Measurements from ENCODE around the gene FBXL2. TPM values are rescaled to one million over a fixed set of nuclear protein-coding genes. Genes with fewer than 3 reads are reported as not detected.
"Not testable (repeated sequence)": the region's sequence is repeated elsewhere in the genome, so short reads cannot be mapped to it uniquely, and the experiment has no call there.

FBXL2 gene
- total RNA-seq, 1 donor from 2014 or later, result 21.6 TPM

DNA sequence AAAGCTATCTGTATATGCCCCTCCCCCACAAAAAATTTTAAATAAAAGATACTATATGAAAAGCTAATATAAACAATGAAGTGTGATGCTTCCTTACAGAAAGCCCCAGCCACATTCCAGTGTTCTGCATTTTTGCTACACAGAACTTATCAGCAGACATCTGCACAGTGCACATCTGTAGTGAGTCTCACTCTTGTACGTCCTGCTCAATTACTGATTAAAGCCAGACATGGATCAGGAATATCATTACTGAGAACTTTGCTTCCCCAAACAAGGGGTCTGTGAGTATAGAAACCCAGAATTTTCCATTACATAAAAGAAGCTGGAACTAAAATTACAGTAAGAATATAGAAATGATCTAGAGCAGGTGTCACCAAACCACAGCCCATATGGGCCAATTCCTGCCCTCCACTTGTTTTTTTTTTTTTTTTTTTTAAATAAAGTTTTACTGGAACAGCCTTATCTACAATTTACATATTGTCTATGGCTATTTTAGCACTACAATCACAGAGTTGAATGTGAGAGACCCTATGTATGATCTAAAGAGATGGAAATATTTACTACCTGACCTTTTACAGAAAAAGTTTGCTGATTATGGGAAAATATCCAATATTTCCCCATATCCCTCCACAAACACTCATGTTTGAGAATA is 117.3 kb downstream of the FBXL2 start:
- DNase-seq (ENCODE audit: extremely low spot score, unreplicated experiment), result no peak
- Mint-ChIP-seq H3K27me3 (no peaks in the 10 kb centered on the region), H3K27ac (no peak overlapping the region), H3K4me3 (no peak overlapping the region), H3K4me1 (ENCODE audit: unreplicated experiment) (no peaks in the 10 kb centered on the region), H3K36me3 (peaks cover 20% of the 10 kb centered on the region), H3K9me3 (no peaks in the 10 kb centered on the region)
- TF ChIP-seq, protein P1, sequence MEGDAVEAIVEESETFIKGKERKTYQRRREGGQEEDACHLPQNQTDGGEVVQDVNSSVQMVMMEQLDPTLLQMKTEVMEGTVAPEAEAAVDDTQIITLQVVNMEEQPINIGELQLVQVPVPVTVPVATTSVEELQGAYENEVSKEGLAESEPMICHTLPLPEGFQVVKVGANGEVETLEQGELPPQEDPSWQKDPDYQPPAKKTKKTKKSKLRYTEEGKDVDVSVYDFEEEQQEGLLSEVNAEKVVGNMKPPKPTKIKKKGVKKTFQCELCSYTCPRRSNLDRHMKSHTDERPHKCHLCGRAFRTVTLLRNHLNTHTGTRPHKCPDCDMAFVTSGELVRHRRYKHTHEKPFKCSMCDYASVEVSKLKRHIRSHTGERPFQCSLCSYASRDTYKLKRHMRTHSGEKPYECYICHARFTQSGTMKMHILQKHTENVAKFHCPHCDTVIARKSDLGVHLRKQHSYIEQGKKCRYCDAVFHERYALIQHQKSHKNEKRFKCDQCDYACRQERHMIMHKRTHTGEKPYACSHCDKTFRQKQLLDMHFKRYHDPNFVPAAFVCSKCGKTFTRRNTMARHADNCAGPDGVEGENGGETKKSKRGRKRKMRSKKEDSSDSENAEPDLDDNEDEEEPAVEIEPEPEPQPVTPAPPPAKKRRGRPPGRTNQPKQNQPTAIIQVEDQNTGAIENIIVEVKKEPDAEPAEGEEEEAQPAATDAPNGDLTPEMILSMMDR (conservative IDR thresholded peaks at IDR 0.05), result no peak

DNA sequence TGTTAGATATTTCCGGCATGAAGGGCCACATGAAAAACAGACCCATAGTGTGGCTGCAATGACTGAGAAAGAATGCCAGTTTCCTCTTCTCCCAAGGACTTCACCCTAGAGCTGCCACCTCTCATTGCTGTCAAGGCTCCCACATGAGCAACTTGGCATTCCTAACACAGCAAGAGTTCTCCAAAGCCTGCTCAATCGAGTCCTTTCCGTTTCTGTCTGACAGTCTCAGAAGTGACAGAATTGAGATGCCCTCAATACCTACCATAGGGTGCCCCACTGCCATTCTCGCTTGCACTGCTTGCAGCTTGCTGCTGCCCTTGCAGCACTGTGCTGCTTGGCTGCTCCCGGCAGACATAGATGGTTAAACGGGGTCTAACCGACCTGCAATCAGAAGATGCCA is 118.7 kb downstream of the FBXL2 start:
- H3K4me3 Mint-ChIP-seq, result no peak overlapping the region
- H3K9me3 Mint-ChIP-seq, result no peaks in the 10 kb centered on the region
- peaks cover 22% of the 10 kb centered on the region for H3K36me3 Mint-ChIP-seq
- no peak overlapping the region for H3K27ac Mint-ChIP-seq
- no peak for DNase-seq (ENCODE audit: extremely low spot score, unreplicated experiment)
- no peaks in the 10 kb centered on the region for H3K27me3 Mint-ChIP-seq
- no peaks in the 10 kb centered on the region for H3K4me1 Mint-ChIP-seq (ENCODE audit: unreplicated experiment)
- TF ChIP-seq, protein P1 (conservative IDR thresholded peaks at IDR 0.05), result no peak

DNA sequence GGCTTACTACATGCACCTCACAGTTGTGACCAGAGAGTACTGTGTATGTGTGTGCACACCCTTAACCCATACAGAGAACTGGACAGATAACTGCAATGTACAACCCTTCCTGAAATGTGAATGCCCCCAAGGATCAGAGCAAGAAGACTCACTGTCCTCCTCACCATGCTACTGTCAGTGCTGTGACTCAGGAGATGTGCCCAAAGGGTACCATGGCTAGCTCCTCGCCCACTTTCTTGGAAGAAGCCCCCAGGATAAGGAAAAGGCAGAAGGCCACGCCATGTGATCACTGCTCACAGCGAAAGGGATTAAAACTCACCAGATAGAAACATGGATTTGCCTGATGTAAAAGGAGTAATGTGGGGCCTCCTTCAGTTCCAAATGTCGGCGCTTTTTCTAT is 121.2 kb downstream of the FBXL2 start:
- no peaks in the 10 kb centered on the region for H3K9me3 Mint-ChIP-seq
- no peak overlapping the region for H3K27ac Mint-ChIP-seq
- no peak for DNase-seq (ENCODE audit: extremely low spot score, unreplicated experiment)
- peaks cover 20% of the 10 kb centered on the region for H3K36me3 Mint-ChIP-seq
- no peak overlapping the region for H3K4me3 Mint-ChIP-seq
- TF ChIP-seq, protein P1 (conservative IDR thresholded peaks at IDR 0.05), result no peak
- no peaks in the 10 kb centered on the region for H3K4me1 Mint-ChIP-seq (ENCODE audit: unreplicated experiment)
- no peaks in the 10 kb centered on the region for H3K27me3 Mint-ChIP-seq

DNA sequence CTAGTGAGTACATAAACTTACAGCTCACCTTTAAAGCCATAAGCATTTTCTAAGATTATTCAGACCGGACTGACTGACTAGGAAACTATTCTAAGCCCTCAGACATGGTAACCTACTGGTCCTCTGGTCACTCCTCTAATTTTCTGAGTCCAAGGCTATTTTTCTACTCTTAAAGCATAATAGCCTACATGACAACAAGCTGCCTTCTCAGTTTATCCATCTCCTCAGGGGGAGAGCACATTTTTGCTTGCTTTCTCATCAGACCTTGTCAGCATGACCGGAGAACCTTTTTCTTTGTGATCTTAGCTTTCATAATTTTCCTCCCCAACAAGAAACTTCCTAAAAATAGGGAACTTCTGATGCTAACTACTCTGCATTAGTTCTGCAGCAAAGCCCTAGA is 124.5 kb downstream of the FBXL2 start:
- DNase-seq (ENCODE audit: extremely low spot score, unreplicated experiment), result no peak
- Mint-ChIP-seq H3K9me3 (no peaks in the 10 kb centered on the region), H3K36me3 (peaks cover 26% of the 10 kb centered on the region), H3K4me3 (no peak overlapping the region), H3K27me3 (no peaks in the 10 kb centered on the region), H3K4me1 (ENCODE audit: unreplicated experiment) (no peaks in the 10 kb centered on the region), H3K27ac (no peak overlapping the region)
- TF ChIP-seq, protein P1 (conservative IDR thresholded peaks at IDR 0.05), result no peak

DNA sequence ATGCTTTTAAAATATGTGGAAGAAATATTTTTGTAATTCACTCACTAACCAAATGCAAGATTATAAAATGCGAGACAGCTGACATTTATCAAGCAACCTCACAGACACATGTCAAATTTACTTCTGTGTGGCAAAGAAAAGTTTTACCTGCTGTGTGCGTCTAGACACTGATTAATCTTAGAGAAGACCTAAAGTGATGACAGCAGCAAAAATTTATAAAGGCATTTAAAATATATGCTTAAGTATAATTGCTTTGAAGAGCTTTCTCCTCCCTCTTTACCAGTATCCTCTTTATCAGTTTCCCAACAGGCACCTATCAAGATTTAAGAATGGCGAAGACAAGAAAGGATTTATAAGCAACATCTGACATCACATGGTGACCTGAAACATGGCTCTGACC is 125.7 kb downstream of the FBXL2 start:
- Mint-ChIP-seq H3K9me3 (no peaks in the 10 kb centered on the region), H3K36me3 (peaks cover 31% of the 10 kb centered on the region), H3K4me3 (no peak overlapping the region), H3K27me3 (no peaks in the 10 kb centered on the region), H3K4me1 (ENCODE audit: unreplicated experiment) (no peaks in the 10 kb centered on the region), H3K27ac (no peak overlapping the region)
- no peak for DNase-seq (ENCODE audit: extremely low spot score, unreplicated experiment)
- TF ChIP-seq, protein P1 (conservative IDR thresholded peaks at IDR 0.05), result no peak

DNA sequence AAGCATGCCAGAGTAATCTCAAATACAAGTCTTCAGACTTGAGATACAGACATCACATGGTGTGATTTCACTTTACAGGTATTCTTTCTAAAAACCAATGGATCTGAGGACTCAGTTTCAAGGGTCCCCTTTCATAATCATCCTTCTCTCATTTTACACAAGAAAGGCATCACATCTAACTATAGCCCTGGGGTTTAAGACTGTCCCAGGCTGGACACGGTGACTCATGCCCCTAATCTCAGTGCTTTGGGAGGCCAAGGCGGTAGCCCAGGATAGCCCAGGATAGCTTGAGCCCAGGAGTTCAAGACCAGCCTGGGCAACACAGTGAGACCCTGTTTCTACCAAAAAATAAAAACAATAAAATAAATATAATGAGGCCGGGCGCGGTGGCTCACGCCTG is 126.5 kb downstream of the FBXL2 start:
- Mint-ChIP-seq H3K27me3 (no peaks in the 10 kb centered on the region), H3K9me3 (no peaks in the 10 kb centered on the region), H3K36me3 (peaks cover 36% of the 10 kb centered on the region), H3K4me3 (no peak overlapping the region), H3K27ac (no peak overlapping the region), H3K4me1 (ENCODE audit: unreplicated experiment) (no peaks in the 10 kb centered on the region)
- TF ChIP-seq, protein P1 (conservative IDR thresholded peaks at IDR 0.05), result no peak
- DNase-seq (ENCODE audit: extremely low spot score, unreplicated experiment), result no peak

DNA sequence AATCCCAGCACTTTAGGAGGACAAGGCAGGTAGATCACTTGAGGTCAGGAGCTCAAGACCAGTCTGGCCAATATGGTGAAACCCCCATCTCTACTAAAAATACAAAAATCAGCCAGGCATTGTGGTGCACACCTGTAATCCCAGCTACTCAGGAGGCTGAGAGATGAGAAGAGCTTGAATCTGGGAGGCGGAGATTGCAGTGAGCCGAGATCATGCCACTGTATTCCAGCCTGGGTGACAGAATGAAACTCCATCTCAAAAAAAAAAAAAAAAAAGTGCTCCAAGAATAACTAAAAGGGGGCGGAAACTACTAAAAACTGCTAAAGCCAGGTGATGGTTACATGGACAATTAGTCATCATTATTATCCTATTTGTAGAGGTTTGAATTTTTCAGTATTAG is 133.6 kb downstream of the FBXL2 start:
- H3K4me1 Mint-ChIP-seq (ENCODE audit: unreplicated experiment); DNase-seq (ENCODE audit: extremely low spot score, unreplicated experiment); H3K27ac Mint-ChIP-seq; H3K27me3 Mint-ChIP-seq; H3K9me3 Mint-ChIP-seq; H3K4me3 Mint-ChIP-seq: not testable (repeated sequence)
- peaks cover 47% of the 10 kb centered on the region for H3K36me3 Mint-ChIP-seq
